Fibroblast of peridontal ligament (primary cell): ENCODE data around the gene C1GALT1.
A peak's percentile ranks its signal among the peaks of the same experiment; 100 is the strongest.
"Not testable (repeated sequence)": the region's sequence is repeated elsewhere in the genome, so short reads cannot be mapped to it uniquely, and the experiment has no call there.

Source experiments
- DNase-seq: peaks from one replicate; pipeline ENCODE4 v3.0.0-alpha.2; 2010; ENCODE audit errors: extremely low read depth

The C1GALT1 gene

DNA sequence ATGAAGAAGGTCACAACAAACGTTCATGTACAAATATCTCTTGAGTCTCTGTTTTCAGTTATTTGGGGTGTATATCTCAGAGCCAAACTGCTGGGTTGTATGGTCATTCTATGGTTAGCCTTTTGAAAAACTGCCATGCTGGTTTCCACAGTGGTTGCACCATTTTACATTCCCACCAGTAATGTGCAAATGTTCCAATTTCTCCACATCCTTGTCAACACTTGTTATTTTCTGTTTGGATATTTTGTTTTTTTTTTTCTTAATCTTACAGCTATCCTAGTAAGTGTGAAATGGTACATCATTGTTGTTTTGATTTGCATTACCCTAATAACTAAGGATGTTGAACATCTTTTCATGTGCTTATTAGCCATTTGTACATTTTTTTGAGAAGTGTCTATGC lies 13.0 kb upstream of the C1GALT1 start:
- no peak for DNase-seq

DNA sequence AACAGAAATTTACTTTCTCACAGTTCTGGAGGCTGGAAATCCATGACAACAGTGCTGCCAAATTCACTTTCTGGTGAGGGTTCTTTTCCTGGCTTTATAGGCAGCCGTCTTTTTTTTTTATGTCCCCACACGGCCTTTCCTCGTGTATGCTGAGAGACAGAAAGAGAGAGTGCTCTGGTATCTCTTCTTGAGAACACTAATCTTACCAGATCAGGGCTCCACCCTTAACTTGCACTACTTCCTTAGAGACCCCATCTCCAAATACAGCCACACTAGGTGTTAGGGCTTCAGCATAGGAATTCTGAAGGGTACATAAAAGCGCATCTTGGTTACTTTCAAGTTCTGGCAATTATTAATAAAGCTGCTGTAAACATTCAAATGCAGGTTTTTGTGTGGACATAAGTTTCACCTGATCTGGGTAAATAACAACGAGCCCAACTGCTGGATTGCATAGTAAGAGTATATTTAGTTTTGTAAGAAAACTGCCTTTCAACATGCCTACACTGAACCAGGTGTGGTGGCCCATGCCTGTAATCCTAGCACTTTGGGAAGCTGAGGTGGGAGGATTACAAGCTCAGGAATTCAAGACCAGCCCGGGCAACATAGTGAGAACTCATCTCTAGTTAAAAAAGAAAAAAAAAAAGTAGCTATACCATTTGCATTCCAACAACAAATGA lies 8.2 kb upstream of the C1GALT1 start:
- no peak for DNase-seq

DNA sequence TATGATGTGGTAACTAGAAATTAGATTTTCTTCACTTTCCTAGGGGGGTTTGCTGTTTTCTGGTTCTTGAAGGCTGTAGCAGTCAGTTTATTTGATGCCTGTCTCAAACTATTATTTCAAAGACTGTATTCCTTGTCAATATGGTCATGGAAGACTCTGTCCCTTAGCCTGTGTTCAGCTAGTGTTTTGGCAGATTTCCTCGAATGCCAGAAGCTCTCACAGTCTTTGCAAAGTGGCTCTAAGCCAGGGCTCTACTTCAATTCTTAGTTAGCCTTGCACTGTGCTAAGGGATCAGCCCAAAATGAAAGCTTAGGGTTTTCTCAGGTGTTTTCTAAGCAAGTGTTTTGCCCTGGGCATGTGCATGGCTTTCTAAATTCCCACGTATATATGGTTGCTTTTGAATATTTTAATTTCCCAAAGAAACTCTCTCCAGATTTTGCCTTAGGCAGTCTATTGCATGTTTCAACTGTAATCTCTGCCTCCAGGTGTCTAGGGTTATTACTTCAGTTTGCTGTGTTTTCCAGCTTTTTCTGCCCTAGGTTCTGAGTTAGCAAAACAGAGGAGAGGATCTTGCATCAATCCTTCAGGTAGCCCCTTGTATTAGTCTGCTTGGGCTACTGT lies 7.2 kb upstream of the C1GALT1 start:
- DNase-seq = peak; percentile 52

DNA sequence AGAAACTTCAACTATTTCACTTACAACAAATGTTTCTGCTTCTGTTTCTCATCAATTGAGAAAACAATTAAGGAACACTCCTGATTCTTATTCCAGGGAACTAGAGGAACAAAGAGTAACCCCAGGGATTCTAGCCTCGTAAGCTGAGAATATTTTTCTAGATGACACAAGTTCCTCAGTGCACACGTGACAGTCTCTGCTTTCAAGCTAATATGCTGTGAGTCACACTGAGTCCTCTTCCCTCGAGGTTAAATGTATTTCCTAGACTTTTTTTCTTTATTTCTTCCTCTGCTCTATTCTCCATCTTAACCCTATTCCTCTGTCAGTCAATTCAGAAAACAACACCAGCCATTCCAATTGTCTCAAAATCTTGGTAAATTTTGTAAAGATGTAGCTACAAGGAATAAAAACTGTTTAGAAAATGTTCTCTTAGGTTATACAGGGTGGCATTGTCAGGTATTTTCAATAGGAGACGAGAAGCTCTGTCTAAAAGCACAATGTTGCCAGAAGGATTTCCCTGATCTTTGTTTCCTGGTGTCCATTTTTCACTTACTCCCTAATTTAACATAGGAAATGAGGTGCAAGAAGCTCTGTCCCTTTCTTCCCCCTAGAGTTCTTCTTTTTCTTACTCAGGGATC lies 5.8 kb upstream of the C1GALT1 start:
- DNase-seq = peak; percentile 91

DNA sequence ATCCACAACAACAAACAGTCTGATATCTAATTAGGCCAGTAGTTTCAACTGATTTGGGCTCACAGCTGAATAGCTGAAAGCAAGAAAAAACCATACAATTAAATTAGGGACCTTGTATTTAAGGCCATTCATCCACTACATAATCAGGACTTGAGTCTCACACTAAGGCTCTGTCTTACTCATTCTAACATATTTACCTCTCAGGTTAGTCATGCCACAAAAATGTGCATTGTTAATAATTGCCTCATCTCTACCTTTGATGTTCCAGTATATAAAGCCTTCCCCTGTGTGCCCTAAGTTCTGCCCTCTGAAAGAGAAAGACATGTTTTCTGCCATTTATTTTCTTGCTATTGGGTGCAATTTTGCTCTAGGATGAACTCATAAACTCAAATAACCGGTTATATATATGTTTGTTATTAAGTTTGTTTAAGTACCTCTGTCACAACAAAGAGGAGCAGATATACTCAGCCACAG lies 5.3 kb upstream of the C1GALT1 start:
- peak; percentile 50 for DNase-seq

DNA sequence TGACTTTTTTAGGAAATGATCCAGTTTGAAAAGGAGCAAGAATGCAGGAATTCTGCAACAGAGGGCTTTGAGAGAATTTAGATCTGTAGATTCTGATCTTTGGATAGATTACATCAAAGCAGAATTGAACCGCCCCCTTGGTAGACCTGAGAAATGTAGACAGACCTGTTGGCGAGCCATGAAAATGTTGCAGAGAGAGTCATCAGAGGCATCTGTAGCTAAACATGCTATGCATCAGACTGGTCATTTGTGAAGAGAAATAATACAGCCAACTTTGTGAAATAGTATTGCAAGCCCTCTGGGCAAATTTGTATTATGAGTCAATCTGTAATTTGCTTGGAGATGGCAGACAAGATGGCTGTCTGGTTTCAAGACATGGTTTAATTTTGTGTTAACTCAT lies 4.3 kb upstream of the C1GALT1 start:
- peak; percentile 45 for DNase-seq

DNA sequence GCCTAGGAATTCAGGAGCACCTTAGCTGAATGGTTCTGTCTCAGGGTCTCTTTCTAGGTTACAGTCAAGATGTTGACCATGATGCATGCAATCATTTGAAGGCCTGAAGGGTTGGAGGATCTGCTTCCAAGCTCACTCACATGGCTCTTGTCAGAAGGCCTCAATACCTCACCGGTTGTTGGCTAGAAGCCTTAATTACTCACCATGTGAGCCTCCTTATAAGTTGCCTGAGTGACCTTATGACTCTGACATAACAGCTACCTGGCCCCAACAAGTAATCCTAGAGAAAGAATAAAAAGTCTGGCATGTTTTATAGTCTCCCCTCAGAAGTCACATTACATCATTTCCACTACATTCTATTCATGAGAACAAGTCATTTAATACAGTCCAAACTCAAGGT lies 3.4 kb upstream of the C1GALT1 start:
- no peak for DNase-seq

DNA sequence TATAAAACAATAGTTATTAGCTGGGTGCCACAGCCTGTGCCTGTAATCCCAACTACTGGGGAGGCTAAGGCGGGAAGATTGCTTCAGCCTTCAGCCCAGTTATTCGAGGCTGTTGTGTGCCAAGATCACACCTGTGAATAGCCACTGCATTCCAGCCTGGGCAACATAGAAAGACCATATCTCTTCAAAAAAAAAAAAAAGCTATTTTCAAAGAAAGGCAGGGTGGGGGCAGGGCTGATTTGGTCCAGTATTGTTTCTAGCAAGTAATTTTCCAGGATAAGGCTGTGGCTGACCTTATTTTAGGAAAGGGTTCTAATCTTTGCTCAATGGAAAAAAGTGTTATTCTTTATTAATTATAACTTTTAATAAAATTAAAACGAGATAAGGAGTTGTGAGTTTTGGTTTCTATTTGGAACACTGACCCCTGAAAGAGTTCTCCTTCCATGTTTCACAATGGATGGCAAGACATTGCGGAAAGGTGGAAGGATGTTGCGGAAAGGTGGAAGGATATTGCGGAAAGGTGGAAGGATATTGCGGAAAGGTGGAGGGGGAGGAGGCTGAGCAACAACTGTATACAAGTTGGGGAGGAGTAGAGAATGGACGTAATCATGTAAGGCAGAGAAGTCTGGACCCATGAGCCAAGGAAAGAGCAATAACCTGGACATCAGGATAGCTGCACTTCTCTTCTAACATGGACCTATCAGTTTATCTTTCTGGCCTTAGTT lies 1.5 kb upstream of the C1GALT1 start:
- DNase-seq = no peak

DNA sequence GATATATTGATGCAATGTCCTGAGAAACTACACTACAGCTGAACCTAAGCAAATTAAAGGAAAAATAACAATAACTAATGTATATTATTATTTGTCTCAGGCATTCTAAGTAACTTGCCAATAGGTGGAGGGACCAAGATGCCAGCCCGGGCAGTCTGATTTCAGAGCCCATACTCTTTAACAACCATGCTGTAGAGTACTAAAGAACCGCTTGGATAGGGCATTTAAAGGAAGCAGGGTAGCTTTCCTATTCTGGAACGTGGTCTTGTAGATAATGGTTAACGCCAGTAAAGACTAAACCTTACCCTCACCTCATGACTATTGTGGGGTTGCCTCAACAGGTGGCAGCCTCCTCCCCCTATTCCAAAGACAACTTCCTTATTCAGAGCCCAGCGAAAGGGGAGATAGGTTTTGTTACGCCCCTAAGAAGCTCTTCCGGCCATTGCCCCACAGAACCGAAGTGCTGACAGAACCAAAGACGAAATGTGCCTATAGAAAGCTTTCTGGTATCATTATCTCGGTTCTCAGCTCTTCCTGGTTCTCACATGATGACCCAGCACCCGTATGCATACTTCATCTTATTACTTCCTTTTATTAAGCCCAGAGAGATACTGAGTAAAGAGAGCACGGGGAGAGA lies 707 bp upstream of the C1GALT1 start:
- peak; percentile 48 for DNase-seq

DNA sequence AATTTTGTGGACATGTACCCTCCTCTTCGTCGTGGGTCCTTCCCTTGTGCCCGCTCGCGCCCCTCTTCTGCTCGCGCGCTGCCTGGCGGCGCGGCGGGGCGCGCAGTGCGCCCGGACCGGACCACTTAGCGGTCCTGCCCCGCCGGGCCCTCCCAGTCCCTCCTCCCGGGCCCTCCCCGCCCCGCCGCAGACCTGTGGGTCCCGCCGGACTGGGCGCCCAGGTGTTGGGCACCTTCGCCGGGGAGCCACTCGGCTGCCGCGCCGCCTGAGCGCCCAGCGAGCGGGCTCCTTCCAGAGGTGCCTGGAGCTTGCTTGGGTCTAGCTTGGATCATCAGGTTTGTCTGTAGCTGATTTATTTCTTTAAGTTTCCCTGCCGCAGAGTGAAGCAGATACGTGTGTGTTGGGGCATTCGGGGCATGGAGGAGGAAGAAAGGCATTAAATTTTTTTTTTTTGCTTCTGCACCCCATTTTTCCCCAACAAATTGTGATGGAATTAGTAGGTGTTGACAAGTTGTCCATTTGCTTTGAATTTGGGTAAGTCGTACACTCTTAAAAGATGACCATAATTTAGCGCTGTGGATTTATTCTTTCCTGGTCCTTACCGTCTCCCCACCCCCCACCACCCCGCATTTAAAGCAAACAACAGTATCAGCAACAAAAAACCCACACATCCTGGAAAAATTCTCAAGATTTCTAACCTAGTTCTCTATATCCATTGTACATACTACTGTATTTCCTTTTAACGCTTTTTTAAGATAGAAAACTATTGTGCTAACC lies 905 bp downstream of the C1GALT1 start:
- DNase-seq = no peak

DNA sequence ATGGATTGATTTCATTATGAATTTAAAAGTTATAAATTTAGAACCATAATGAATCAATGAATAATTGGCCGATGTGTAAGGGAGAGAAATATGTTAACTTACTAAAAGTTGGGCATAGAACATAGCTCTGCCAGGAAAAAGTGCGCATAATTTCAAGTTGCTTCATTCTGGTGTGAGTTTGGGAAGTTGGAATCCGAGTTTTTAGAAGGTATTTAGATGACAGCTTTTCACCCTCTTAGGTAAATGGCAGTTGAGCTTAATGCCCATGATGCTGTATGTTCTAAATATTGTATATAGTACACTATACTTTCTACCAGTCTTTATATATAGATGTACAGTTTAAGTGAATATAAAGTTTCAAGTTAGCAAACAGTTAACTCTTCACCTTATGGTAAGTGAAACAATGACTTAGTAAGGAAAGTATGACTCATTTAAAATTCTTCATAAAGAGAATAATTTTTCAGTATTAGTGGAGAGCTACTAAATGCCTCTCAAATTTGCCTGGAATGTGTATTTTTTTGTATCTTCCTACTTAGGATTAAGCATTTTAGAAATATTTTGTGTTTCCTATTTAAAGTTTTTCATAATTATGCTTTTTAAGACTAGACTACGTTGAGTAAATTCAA lies 1.6 kb downstream of the C1GALT1 start:
- DNase-seq = peak; percentile 47

DNA sequence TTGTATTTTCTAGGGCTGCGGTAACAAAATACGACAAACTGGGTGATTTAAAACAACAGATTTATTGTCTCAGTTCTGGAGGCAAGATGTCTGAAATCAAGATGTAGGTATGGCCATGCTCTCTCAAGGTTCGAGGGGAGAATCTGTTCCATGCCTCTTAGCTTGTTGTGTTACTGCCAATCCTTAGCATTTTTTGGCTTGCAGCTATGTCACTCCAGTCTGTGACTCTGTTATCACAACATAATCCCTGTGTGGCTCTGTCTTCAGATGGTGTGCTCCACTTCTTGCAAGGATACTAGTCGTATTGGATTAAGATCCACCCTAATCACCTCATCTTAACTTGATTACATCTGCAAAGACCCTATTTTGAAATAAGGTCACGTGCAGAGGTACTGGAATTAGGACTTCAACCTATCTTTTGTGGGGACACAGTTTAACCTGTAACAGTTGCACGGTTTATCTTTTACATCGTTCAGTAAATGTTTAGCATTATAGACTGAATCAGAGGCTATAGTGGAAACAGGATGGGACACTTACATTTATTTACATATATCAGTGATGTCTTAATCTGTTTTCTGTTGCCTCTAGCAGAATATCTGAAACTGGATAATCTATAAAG lies 3.1 kb downstream of the C1GALT1 start:
- no peak for DNase-seq

DNA sequence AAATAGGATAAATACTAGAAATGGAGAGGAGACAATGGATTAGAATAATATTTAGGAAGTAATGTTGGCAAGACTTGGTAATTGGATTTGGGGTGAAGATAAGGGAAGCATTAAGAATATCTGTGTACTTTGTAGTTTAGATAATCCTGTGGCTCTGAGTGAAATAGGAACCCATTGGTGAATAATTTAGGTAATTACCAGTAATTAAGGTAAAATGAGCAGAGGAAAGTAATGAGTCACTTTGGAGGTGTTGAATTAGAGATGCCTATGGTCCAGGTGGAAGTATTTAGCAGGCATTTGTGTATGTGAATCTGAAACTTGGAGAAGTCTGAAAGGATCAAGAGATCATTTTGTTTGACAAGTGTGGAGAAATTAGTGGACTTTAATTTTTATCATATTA lies 5.7 kb downstream of the C1GALT1 start:
- DNase-seq = no peak

DNA sequence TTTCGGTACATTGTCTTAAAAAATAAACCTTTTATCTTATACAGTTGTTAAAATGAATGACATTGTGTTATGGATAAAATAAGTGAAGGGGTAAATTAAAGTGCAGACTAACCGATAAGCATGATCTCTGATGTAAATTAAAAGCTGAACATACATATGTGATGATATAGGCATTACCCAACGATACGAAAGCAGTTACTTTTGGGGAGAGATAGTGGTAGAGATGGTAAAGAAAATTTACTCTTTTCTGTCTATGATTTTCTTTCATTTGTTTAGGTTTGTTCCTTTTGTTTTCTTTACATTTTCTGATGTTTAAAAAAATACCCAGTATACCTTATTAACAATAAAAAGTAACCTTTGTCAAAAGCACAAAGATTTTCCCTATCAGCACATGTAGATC lies 6.4 kb downstream of the C1GALT1 start:
- DNase-seq = no peak

DNA sequence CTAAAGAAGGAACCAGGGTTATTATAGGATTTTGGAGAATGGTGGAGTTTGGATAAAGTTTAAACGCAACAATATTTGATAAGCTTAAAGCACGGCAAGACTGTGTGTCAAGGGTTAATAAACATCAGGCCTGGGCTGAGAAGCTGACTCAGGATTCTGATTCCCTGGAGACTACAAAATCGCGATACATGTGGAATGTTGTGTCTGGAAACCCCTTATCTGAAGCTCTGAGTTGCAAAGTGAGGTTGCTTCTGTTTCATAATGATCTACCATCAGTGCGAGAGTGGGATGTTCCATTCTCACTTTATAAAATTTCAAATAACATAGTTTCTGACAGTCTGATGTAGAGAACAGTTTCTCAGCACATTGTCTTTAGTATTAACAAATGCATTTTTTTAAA lies 7.8 kb downstream of the C1GALT1 start:
- peak; percentile 61 for DNase-seq

DNA sequence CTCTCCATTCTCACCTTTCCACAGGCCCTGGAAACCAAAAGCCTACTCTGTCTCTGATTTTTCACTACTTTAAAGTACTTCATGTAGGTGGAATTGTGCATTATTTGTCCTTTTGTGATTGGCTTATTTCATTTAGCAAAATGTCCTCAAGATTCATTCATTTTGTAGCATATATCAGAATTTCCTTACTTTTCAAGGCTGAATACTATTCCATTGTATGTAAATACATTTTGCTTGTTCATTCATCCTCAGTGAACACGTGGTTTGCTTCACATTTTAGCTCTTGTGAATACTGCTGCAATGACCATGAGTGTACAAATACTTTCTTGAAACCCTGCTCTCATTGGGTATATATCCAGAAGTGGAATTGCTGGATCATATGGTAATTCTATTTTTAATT lies 8.8 kb downstream of the C1GALT1 start:
- no peak for DNase-seq

DNA sequence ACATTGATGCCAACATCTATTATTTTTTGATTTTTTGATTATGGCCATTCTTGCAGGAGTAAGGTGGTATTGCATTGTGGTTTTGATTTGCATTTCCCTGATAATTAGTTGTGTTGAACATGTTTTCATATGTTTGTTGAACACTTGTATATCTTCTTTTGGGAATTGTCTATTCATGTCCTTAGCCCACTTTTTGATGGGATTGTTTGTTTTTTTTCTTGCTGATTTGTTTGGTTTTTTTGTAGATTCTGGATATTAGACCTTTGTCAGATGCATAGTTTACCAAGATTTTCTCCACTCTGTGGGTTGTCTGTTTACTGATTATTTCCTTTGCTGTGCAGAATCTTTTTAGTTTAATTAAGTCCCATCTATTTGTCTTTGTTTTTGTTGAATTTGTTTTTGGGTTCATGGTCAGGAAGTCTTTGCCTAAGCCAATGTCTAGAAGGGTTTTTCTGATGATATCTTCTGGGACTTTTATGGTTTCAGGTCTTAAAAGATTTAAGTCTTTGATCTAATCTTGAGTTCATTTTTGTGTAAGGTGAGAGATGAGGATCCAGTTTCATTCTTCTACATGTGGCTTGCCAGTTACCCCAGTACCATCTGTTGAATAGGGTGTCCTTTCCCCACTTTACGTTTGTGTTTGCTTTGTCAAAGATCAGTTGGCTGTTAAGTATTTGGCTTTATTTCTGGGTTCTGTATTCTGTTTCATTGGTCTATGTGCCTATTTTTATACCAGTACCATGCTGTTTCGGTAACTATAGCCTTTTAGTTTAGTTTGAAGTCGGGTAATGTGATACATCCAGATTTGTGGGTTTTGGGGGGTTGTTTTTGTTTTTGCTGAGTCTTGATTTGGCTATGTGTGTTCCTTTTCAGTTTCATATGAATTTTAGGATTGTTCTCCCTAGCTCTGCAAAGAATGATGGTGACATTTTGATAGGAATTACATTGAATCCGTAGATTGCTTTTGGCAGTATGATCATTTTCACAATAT lies 10.7 kb downstream of the C1GALT1 start:
- DNase-seq = not testable (repeated sequence)

DNA sequence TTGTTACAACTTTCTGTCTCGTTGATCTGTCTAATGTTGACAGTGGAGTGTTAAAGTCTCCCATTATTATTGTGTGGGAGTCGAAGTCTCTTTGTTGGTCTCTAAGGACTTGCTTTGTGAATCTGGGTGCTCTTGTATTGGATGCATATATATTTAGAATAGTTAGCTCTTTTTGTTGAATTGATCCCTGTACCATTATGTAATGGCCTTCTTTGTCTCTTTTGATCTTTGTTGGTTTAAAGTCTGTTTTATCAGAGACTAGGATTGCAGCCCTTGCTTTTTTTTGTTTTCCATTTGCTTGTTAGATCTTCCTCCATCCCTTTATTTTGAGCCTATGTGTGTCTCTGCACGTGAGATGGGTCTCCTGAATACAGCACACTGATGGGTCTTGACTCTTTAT lies 17.2 kb downstream of the C1GALT1 start:
- not testable (repeated sequence) for DNase-seq

DNA sequence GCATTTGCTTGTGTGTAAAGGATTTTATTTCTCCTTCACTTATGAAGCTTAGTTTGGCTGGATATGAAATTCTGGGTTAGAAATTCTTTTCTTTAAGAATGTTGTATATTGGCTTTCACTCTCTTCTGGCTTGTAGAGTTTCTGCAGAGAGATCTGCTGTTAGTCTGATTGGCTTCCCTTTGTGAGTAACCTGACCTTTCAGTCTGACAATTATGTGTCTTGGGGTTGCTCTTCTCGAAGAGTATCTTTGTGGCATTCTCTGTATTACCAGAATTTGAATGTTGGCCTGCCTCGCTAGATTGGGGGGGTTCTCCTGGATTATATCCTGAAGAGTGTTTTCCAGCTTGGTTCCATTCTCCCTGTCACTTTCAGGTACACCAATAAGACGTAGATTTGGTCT lies 17.9 kb downstream of the C1GALT1 start:
- not testable (repeated sequence) for DNase-seq
